HG02981 (cell line): Measurements from ENCODE around the gene IMMP2L.
"Not testable (repeated sequence)": the region's sequence is repeated elsewhere in the genome, so short reads cannot be mapped to it uniquely, and the experiment has no call there.

ENCODE experiments used
- ATAC-seq: cut with Tn5 transposase; IDR thresholded peaks from one replicate; pipeline ENCODE4 v1.9.1; 2021; ENCODE audit warnings: mild to moderate bottlenecking, moderate library complexity; ENCODE audit not compliant: unreplicated experiment

The IMMP2L gene

GRCh38 chr7:111561904-111562732, at the start of gene IMMP2L:
Gene IMMP2L (minus strand): TSS chr7:111562492.
- ATAC-seq, result peak; percentile 82

DNA sequence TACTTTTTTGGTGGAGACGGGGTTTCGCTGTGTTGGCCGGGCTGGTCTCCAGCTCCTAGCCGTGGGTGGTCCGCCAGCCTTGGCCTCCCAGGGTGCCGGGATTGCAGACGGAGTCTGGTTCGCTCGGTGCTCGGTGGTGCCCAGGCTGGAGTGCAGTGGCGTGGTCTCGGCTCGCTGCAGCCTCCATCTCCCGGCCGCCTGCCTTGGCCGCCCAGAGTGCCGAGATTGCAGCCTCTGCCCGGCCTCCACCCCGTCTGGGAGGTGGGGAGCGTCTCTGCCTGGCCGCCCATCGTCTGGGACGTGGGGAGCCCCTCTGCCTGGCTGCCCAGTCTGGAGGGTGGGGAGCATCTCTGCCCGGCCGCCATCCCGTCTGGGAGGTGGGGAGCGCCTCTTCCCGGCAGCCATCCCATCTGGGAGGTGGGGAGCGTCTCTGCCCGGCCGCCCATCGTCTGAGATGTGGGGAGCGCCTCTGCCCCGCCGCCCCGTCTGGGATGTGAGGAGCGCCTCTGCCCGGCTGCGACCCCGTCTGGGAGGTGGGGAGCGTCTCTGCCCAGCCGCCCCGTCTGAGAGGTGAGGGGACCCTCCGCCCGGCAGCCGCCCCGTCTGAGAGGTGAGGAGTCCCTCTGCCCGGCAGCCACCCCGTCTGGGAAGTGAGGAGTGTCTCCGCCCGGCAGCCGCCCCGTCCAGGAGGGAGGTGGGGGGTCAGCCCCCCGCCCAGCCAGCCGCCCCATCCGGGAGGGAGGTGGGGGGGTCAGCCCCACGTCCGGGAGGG, 47.4 kb upstream of the IMMP2L start:
- ATAC-seq, result not testable (repeated sequence)

- no peak for ATAC-seq
Observed at GRCh38 chr7:111607621-111608020, 45.3 kb upstream of the IMMP2L start.

DNA sequence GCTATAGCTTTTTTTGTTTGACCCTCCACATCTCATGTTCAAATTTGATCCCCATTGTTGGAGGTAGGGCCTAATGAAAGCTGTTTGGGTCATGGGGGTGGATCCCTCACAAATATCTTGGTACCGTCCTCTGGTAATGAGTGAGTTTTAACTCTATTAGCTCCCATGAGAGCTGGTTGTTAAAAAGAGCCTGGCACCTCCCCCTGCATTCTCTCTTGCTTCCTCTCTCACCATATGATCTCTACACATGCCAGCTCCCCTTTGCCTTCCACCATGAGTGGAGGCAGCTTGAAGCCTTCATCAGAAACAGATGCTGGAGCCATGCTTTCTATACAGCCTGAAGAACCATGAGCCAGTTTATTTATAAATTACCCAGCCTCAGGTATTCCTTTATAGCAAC, 43.0 kb upstream of the IMMP2L start:
- ATAC-seq, result no peak

DNA sequence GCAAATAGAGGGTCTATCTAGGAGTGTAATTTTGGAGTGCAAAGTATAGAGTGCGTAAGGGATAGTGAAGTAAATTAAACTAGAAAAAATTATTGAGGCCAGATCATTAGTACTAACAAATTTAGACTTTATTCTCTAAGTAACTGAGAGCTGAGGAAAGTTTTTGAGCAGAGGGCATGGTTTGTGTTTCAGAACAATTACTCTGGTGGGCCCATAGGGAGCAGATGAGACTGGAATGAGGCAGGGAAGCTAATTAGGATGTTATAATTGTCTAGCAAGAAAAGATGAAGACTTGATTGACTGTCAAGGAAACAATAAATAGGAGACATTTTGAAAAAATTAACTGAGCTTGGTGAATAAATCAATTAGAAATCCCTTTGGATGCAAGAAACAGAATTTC, 37.8 kb upstream of the IMMP2L start:
- ATAC-seq, result no peak

DNA sequence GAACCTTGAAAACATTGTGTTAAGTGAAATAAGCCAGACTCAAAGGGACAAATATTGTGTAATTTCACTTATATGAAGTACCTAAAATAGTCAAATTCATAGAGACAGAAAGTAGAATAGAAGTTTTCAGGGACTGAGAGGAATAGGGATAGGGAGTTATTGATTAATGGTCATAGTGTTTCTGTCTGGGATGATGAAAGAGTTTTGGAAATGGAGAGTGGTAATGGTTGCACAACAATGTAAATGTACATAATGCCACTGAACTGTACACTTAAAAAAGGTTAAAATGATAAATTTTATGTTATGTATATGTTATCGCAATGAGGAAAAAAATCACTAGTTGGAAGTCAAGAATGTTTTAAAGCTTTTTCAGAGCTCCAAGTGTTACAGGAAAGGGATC, 33.5 kb upstream of the IMMP2L start:
- no peak for ATAC-seq

GRCh38 chr7:111594602-111595001, 32.3 kb upstream of the IMMP2L start:
- no peak for ATAC-seq

- ATAC-seq, result no peak
Observed at GRCh38 chr7:111593343-111593742, 31.1 kb upstream of the IMMP2L start.

GRCh38 chr7:111588065-111588433, 25.8 kb upstream of the IMMP2L start:
- no peak for ATAC-seq

- ATAC-seq, result no peak
Observed at GRCh38 chr7:111587410-111588064, 25.2 kb upstream of the IMMP2L start.

DNA sequence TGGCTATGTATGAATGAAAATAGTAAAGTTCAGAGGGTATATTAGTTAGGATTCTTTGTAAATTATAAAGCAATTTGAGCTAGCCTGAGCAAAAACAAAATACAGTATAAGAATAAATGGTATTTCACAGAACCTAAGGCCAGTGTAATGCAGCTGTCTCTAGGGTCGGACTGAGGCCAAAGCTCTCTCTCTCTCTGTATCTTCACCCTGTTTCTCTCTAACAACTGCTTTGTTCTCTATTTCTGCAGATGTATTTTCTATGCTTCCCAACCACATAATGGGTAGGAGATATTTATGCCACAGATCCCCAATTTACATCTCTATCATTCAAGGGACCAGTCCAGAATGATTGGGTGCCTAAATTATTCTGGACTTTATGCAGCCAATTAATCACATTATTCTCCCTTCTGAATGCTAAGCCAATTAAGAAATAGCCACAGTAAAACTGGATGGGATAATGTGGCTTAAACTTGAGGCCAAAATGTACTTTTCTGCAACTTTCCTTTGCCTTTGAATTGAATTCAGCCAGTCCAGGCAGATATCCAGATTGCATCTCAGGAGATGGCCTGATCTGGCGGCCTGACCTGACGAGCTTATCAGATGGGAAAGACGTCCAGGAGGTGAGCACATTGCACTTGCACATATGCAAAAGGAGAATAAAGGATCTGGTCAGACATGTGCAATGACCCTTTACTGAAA, 24.6 kb upstream of the IMMP2L start:
- ATAC-seq, result no peak

DNA sequence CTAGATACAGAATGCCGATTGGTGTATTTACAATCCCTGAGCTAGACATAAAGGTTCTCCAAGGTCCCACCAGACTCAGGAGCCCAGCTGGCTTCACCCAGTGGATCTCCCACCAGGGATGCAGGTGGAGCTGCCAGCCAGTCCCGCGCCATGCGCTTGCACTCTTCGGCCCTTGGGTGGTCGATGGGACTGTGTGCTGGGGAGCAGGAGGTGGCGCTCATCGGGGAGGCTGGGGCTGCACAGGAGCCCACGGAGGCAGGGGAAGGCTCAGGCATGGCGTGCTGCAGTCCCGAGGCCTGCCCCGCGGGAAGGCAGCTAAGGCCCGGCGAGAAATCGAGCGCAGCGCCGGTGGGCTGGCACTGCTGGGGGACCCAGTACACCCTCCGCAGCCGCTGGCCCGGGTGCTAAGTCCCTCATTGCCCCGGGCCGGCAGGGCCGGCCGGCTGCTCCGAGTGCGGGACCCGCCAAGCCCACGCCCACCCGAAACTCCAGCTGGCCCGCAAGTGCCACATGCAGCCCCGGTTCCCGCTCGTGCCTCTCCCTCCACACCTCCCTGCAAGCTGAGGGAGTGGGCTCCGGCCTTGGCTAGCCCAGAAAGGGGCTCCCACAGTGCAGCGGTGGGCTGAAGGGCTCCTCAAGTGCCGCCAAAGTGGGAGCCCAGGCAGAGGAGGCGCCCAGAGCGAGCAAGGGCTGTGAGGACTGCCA, 19.6 kb upstream of the IMMP2L start:
- ATAC-seq, result not testable (repeated sequence)

GRCh38 chr7:111581207-111581606, 18.9 kb upstream of the IMMP2L start:
- ATAC-seq, result not testable (repeated sequence)

DNA sequence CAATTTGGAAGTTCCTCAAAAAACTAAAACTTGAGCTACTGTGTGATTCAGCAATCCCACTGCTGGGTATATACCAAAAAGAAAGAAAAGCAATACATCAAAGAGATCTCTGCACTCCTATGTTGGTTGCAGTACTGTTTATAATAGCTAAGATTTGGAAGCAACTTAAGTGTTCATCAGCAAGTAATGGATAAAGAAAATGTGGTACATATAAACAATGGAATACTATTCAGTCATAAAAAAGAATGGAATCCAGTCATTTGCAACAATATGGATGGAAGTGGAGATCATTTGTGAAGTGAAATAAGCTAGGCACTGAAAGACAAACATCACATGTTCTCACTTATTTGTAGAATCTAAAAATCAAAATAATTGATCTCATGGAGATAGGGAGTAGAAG, 16.5 kb upstream of the IMMP2L start:
- ATAC-seq, result no peak

DNA sequence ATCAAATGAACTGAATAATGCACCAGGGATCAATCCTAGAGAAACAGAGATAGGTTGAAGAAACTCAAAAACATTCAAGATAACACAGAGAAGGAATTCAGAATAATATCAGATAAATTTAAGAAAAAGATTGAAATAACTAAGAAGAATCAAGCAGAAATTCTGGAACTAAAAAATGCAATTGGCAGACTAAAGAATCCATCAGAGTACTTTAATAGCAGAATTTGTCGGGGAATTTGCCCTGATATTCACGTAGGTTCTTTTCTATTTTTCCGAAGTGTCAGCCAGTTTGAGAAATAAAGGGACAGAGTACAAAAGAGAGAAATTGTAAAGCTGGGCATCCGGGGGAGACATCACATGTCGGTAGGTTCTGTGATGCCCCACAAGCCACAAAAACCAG, 9.4 kb upstream of the IMMP2L start:
- ATAC-seq, result no peak

DNA sequence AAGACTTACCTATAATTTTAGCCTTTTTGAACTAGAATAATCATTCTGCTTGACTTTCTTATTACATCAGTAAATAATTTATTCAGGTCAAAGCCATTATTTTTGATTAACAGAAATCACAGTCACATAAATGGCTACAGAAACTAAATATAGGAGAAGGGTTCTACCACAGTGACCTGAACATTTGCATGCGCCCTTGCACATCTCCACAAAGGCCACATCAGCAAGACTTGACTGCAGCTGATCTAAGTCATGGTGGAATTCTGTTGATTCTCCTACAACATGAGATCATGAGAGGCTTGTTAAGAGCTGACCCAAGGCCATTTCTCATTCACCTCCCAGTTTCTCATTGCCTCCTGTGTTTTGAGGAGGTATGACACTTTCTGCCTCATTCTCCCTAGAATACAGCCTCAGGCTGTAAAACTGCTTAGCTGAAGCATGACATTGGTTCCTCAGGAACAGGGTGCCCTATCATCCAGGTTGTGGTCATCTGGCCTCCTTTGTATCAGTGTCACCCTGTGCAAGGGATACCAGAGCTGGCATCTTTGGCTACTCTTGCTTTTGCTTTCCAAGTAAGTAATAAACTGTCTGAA, 6.7 kb upstream of the IMMP2L start:
- ATAC-seq, result peak; percentile 57

DNA sequence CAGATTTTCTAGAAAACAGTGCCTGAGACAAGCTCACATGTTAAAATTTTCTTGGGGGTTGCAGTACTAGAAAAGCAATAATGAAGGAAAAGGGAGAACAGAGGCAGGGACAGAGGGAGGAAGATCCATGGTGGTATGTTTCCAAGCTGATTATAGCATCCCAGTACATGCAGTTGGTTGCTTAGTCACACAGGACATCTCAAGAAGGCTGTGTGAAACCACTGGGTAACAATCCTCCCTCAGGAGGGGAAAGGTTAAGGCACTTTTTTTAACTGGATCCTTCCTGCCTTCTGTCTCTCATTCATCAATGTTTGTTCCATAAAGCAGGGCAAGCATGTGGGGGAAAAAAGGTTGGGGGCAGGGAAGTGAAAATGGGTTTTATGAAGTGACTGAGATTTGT, 6.1 kb upstream of the IMMP2L start:
- no peak for ATAC-seq

- ATAC-seq, result no peak
Observed at GRCh38 chr7:111564078-111564477, 1.8 kb upstream of the IMMP2L start.

DNA sequence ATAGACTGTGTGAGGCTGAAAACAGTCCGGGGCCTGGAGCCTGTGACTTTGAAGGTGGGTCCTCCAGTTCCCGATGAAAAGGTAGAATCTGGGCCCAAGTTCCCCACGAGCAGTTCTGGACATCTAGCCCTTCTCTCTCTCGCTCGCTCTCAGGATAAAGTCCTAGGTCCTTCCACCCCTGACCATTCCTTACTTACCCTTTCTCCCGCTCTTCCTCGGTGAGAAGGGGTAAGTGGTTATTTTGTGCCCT, 713 bp downstream of the IMMP2L start:
- no peak for ATAC-seq
